Upper lobe of left lung (tissue), 6 donors: ENCODE measurements around the gene ZXDC. TPM values are rescaled to one million over a fixed set of nuclear protein-coding genes. Genes with fewer than 3 reads are reported as not detected.

Experiments used
- ATAC-seq, 2 donors: fragments of 200-7000 bp; cut with Tn5 transposase; one replicate each; pipeline ENCODE4 v1.9.1; 2022; ENCODE audit warnings: mild to moderate bottlenecking in 2 of 2, moderate library complexity in 2 of 2; ENCODE audit not compliant: low FRiP score in 2 of 2
- DNase-seq, 2 donors: peaks; one replicate each; pipeline ENCODE4 v3.0.0-alpha.2; 2019 to 2020
- H3K27ac ChIP-seq, 4 donors: fragments of 200-600 bp; sonication (generic); one replicate each; pipeline ENCODE4 v1.5.1; 2016 to 2019
- H3K27me3 ChIP-seq, 4 donors: fragments of 200-600 bp; sonication (generic); one replicate each; pipeline ENCODE4 v1.5.1; 2017 to 2019
- H3K36me3 ChIP-seq, 4 donors: fragments of 200-600 bp; sonication (generic); one replicate each; pipeline ENCODE4 v1.5.1; 2016 to 2019
- H3K4me1 ChIP-seq, 4 donors: fragments of 200-600 bp; sonication (generic); one replicate each; pipeline ENCODE4 v1.5.1; 2018 to 2019
- H3K4me3 ChIP-seq, 4 donors: fragments of 200-600 bp; sonication (generic); one replicate each; pipeline ENCODE4 v1.5.1; 2017 to 2019; ENCODE audit warnings: mild to moderate bottlenecking in 2 of 4, moderate library complexity in 1 of 4
- H3K9me3 ChIP-seq, 4 donors: fragments of 200-600 bp; sonication (generic); one replicate each; pipeline ENCODE4 v1.5.1; 2018 to 2019
- EP300 ChIP-seq, 4 donors: sonication (generic); formaldehyde crosslinking; IDR thresholded peaks; one replicate each; pipeline ENCODE4 v1.5.1; 2017; ENCODE audit warnings: antibody characterized with exemption in 4 of 4, control low read depth in 2 of 4
- POLR2A ChIP-seq, 4 donors: fragments of 450-650 bp; IDR thresholded peaks; one replicate each; pipeline ENCODE4 v1.5.1; 2016 to 2017; ENCODE audit warnings: antibody characterized with exemption in 4 of 4, mild to moderate bottlenecking in 2 of 4
- POLR2AphosphoS5 ChIP-seq, 2 donors: sonication (generic); formaldehyde crosslinking; IDR thresholded peaks; one replicate each; pipeline ENCODE4 v1.5.1; 2017; ENCODE audit warnings: antibody characterized with exemption in 2 of 2
- WGBS, 2 donors: methylation state at CpG; one replicate each; pipeline ENCODE4 v1.1.5; 2017 to 2018; 5-methylcytosine and 5-hydroxymethylcytosine counted together
- total RNA-seq, 6 donors: library from RNA; depleted of rRNA in 4 of 6; stranded (reverse); fragments of >200 nt in 4 of 6; gene quantifications; one replicate each; pipeline versions ENCODE4 v1.1.0 to v1.2.1, GENCODE V29; 2016 to 2021
- TF ChIP-seq, protein P1 (sequence below), 6 experiments: fragments of 450-650 bp in 4 of 6; fragments of 200-600 bp in 2 of 6; sonication (generic) in 2 of 6; IDR thresholded peaks; one replicate each; pipeline ENCODE4 v1.5.1; 2016 to 2019; ENCODE audit warnings: antibody characterized with exemption in 6 of 6
- donor health status: DM: no; HTN: no; CAD: no; lungs with moderate emphysema.
- donor health status: DM: no; HTN: yes; CAD: no; lungs with severe emphysema.

ZXDC gene
- total RNA-seq, 6 donors from 2014 or later, result 35.9 to 112 (median 53.5) TPM

- Histone ChIP-seq H3K27me3 (no peaks in the 10 kb centered on the region), H3K4me3 (peak overlapping the region in 2 of 4 donors; percentile 71 to 80), H3K36me3 (peaks cover 12 to 33% (median 27%) of the 10 kb centered on the region in 4 donors), H3K27ac (peak overlapping the region; percentile 61 to 99 (median 72)), H3K4me1 (peaks cover 56 to 66% (median 61%) of the 10 kb centered on the region in 4 donors), H3K9me3 (no peaks in the 10 kb centered on the region)
- DNase-seq (no peak), ATAC-seq (no peak)
- 69 to 80% methylated on average over 14 of the region's 14 CpGs for WGBS, 2 donors
- TF ChIP-seq, protein P1, sequence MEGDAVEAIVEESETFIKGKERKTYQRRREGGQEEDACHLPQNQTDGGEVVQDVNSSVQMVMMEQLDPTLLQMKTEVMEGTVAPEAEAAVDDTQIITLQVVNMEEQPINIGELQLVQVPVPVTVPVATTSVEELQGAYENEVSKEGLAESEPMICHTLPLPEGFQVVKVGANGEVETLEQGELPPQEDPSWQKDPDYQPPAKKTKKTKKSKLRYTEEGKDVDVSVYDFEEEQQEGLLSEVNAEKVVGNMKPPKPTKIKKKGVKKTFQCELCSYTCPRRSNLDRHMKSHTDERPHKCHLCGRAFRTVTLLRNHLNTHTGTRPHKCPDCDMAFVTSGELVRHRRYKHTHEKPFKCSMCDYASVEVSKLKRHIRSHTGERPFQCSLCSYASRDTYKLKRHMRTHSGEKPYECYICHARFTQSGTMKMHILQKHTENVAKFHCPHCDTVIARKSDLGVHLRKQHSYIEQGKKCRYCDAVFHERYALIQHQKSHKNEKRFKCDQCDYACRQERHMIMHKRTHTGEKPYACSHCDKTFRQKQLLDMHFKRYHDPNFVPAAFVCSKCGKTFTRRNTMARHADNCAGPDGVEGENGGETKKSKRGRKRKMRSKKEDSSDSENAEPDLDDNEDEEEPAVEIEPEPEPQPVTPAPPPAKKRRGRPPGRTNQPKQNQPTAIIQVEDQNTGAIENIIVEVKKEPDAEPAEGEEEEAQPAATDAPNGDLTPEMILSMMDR (IDR thresholded peaks at IDR 0.05), result no peak
- TF ChIP-seq EP300 (IDR thresholded peaks at IDR 0.05), result no peak
- no peak for TF ChIP-seq POLR2AphosphoS5 (IDR thresholded peaks at IDR 0.05)
- no peak for TF ChIP-seq POLR2A (IDR thresholded peaks at IDR 0.05)
Observed at GRCh38 chr3:126473292-126474168, 2.2 kb downstream of the ZXDC start.

GRCh38 chr3:126472277-126473006 lies 3.2 kb downstream of the ZXDC start:
- DNase-seq, result peak in 1 of 2 donors; percentile 93
- WGBS, 2 donors, result 20 to 33% methylated on average over 8 of the region's 8 CpGs
- TF ChIP-seq POLR2A (IDR thresholded peaks at IDR 0.05) (peak in 2 of 4 donors; percentile 32 to 50), EP300 (IDR thresholded peaks at IDR 0.05) (peak in 1 of 4 donors; percentile 89), POLR2AphosphoS5 (IDR thresholded peaks at IDR 0.05) (peak; percentile 90 to 91)
- TF ChIP-seq, protein P1 (IDR thresholded peaks at IDR 0.05), result peak in 2 of 6 experiments; percentile 12 to 22

GRCh38 chr3:126469479-126469878 lies 6.2 kb downstream of the ZXDC start:
- ATAC-seq, result peak in 1 of 2 donors; percentile 6
- Histone ChIP-seq H3K27ac (peak overlapping the region in 2 of 4 donors; percentile 7 to 9), H3K27me3 (no peaks in the 10 kb centered on the region), H3K4me1 (peaks cover 53 to 89% (median 70%) of the 10 kb centered on the region in 4 donors), H3K36me3 (peaks cover 33 to 74% (median 63%) of the 10 kb centered on the region in 4 donors), H3K9me3 (no peaks in the 10 kb centered on the region), H3K4me3 (no peak overlapping the region)
- DNase-seq, result peak in 1 of 2 donors; percentile 81
- WGBS, 2 donors, result 64 to 77% methylated on average over 11 of the region's 11 CpGs
- peak in 1 of 4 donors; percentile 63 for TF ChIP-seq EP300 (IDR thresholded peaks at IDR 0.05)
- peak; percentile 15 to 40 for TF ChIP-seq POLR2AphosphoS5 (IDR thresholded peaks at IDR 0.05)
- TF ChIP-seq POLR2A (IDR thresholded peaks at IDR 0.05), result no peak
- TF ChIP-seq, protein P1 (IDR thresholded peaks at IDR 0.05), result no peak

More at GRCh38 chr3:126472277-126473006, 3.2 kb downstream of the ZXDC start:
- Histone ChIP-seq H3K4me1 (peaks cover 59 to 77% (median 65%) of the 10 kb centered on the region in 4 donors), H3K36me3 (peaks cover 19 to 44% (median 34%) of the 10 kb centered on the region in 4 donors), H3K9me3 (no peaks in the 10 kb centered on the region), H3K27me3 (no peaks in the 10 kb centered on the region), H3K4me3 (peak overlapping the region in 2 of 4 donors; percentile 2 to 80), H3K27ac (peak overlapping the region; percentile 61 to 99 (median 72))
- peak; percentile 64 to 80 for ATAC-seq

DNA sequence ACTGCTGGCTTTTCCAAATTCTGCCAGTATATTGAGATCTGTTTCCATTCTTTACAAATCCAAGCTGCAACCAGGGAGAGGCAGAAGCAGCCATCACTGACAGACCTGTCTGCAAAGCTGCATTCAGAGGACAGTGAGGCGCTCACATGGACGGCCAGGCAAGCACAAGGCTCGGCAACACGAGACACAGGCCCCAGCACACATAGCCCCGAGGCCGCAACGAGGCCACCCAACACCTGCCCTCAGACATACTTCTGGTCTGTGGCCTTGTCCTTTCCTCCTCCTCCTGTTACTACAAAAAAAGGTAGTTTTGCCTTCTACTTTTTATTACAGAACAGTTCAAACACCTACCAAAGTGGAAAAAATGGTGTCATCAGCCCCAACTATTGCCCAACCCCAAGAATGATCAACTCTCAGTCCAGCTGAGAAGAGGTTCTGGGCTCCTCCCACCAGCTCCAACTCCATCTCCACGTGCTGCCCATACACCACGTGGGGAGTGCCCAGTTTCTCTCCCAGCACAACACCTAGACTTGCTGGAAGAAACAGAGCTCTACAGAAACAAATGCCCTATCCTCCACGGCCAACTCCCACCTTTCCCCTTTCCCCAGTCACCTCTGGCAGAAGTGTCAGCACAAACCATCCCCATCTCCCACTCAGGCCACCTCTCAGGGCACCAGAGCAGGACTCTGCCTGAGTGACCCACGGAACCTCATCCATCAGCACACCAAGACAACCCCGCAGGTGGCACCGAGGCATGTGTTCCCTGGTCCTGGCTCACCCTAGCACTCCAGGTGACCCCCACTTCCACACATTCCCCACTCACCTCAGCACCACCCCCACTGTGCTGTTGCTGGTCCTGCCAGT lies 7.4 kb downstream of the ZXDC start:
- DNase-seq (peak in 1 of 2 donors; percentile 72), ATAC-seq (peak in 1 of 2 donors; percentile 30)
- 80 to 86% methylated on average over 13 of the region's 13 CpGs for WGBS, 2 donors
- Histone ChIP-seq H3K36me3 (peaks cover 45 to 86% (median 72%) of the 10 kb centered on the region in 4 donors), H3K27ac (peak overlapping the region in 1 of 4 donors; percentile 2), H3K9me3 (no peaks in the 10 kb centered on the region), H3K27me3 (no peaks in the 10 kb centered on the region), H3K4me1 (peaks cover 40 to 77% (median 58%) of the 10 kb centered on the region in 4 donors), H3K4me3 (no peak overlapping the region)
- TF ChIP-seq, protein P1 (IDR thresholded peaks at IDR 0.05), result no peak
- TF ChIP-seq POLR2AphosphoS5 (IDR thresholded peaks at IDR 0.05) (no peak), POLR2A (IDR thresholded peaks at IDR 0.05) (no peak), EP300 (IDR thresholded peaks at IDR 0.05) (no peak)
